SK-N-SH treated with all-trans-retinoic acid at 6 μM for 48 hours (cell line): ENCODE measurements around the gene TPK1.

Experiments used
- ATAC-seq: fragments of 200-7000 bp; cut with Tn5 transposase; 3 replicates; pipeline ENCODE4 v1.9.1; 2020; ENCODE audit warnings: mild to moderate bottlenecking, moderate library complexity
- ARNTL ChIP-seq: fragments of 450-650 bp; formaldehyde crosslinking; IDR thresholded peaks from 2 replicates; pipeline ENCODE4 v1.5.0; 2020; ENCODE audit warnings: low read depth, mild to moderate bottlenecking, moderate library complexity, borderline replicate concordance
- BACH2 ChIP-seq: fragments of 250-450 bp; sonication (Bioruptor Pico); IDR thresholded peaks from 2 replicates; pipeline ENCODE4 v1.9.0; 2021; ENCODE audit warnings: mild to moderate bottlenecking, borderline replicate concordance
- CSDC2 ChIP-seq: fragments of 250-450 bp; sonication (Bioruptor Pico); IDR thresholded peaks from 2 replicates; pipeline ENCODE4 v1.5.0; 2020; ENCODE audit warnings: mild to moderate bottlenecking, moderate library complexity
- ESRRG ChIP-seq: fragments of 250-450 bp; sonication (Bioruptor Pico); IDR thresholded peaks from 2 replicates; pipeline ENCODE4 v1.6.1; 2021; ENCODE audit warnings: mild to moderate bottlenecking
- GLIS3 ChIP-seq: fragments of 250-450 bp; sonication (Bioruptor Pico); IDR thresholded peaks from 2 replicates; pipeline ENCODE4 v1.5.0; 2020; ENCODE audit warnings: mild to moderate bottlenecking, moderate library complexity
- ISL1 ChIP-seq: fragments of 250-450 bp; sonication (Bioruptor Pico); IDR thresholded peaks from 2 replicates; pipeline ENCODE4 v2.1.2; 2022; ENCODE audit warnings: mild to moderate bottlenecking, moderate library complexity
- OSR1 ChIP-seq: fragments of 250-450 bp; sonication (Bioruptor Pico); IDR thresholded peaks from 2 replicates; pipeline ENCODE4 v1.8.0; 2022; ENCODE audit warnings: moderate library complexity, mild to moderate bottlenecking, inconsistent platforms
- PPARA ChIP-seq: fragments of 250-450 bp; sonication (Bioruptor Pico); IDR thresholded peaks from 2 replicates; pipeline ENCODE4 v1.5.0; 2020; ENCODE audit warnings: mild to moderate bottlenecking, borderline replicate concordance
- RARB ChIP-seq: fragments of 250-450 bp; sonication (Bioruptor Pico); IDR thresholded peaks from 2 replicates; pipeline ENCODE4 v1.8.0; 2021; ENCODE audit warnings: mild to moderate bottlenecking, moderate library complexity
- SNAI2 ChIP-seq: fragments of 250-450 bp; sonication (Bioruptor Pico); IDR thresholded peaks from 2 replicates; pipeline ENCODE4 v1.5.0; 2020; ENCODE audit warnings: mild to moderate bottlenecking, moderate library complexity
- TCF4 ChIP-seq: fragments of 250-450 bp; sonication (Bioruptor Pico); IDR thresholded peaks from 2 replicates; pipeline ENCODE4 v1.8.0; 2021; ENCODE audit warnings: mild to moderate bottlenecking, moderate library complexity, borderline replicate concordance
- TOX ChIP-seq: fragments of 250-450 bp; sonication (Bioruptor Pico); IDR thresholded peaks from 2 replicates; pipeline ENCODE4 v1.8.0; 2021; ENCODE audit warnings: mild to moderate bottlenecking, moderate library complexity, borderline replicate concordance
- ZC3H10 ChIP-seq: fragments of 250-450 bp; sonication (Bioruptor Pico); IDR thresholded peaks from 2 replicates; pipeline ENCODE4 v1.5.1; 2021; ENCODE audit warnings: mild to moderate bottlenecking, moderate library complexity
- ZFP3 ChIP-seq: fragments of 250-450 bp; sonication (Bioruptor Pico); IDR thresholded peaks from 2 replicates; pipeline ENCODE4 v1.5.0; 2020; ENCODE audit warnings: mild to moderate bottlenecking, moderate library complexity
- ZFP30 ChIP-seq: fragments of 450-650 bp; formaldehyde crosslinking; IDR thresholded peaks from 2 replicates; pipeline ENCODE4 v1.5.0; 2022; ENCODE audit warnings: mild to moderate bottlenecking, moderate library complexity
- ZNF565 ChIP-seq: fragments of 450-650 bp; formaldehyde crosslinking; conservative IDR thresholded peaks from 2 replicates; pipeline ENCODE4 v1.5.0; 2020; ENCODE audit warnings: low read depth, mild to moderate bottlenecking, moderate library complexity
- ZNF70 ChIP-seq: fragments of 450-650 bp; formaldehyde crosslinking; IDR thresholded peaks from 2 replicates; pipeline ENCODE4 v1.5.0; 2020; ENCODE audit warnings: mild to moderate bottlenecking, moderate library complexity
- ZNF8 ChIP-seq: fragments of 450-650 bp; formaldehyde crosslinking; IDR thresholded peaks from 2 replicates; pipeline ENCODE4 v1.5.0; 2020; ENCODE audit warnings: mild to moderate bottlenecking, moderate library complexity
- TF ChIP-seq, protein P1 (sequence below): fragments of 250-450 bp; sonication (Bioruptor Pico); IDR thresholded peaks from 2 replicates; pipeline ENCODE4 v1.8.0; 2021; ENCODE audit warnings: low read depth, mild to moderate bottlenecking, moderate library complexity, borderline replicate concordance
- TF ChIP-seq, protein P2 (sequence below): fragments of 250-450 bp; sonication (Bioruptor Pico); IDR thresholded peaks from 2 replicates; pipeline ENCODE4 v1.5.1; 2021; ENCODE audit warnings: mild to moderate bottlenecking, moderate library complexity
- TF ChIP-seq, protein P3 (sequence below): fragments of 250-450 bp; sonication (Bioruptor Pico); IDR thresholded peaks from 2 replicates; pipeline ENCODE4 v1.5.1; 2020; ENCODE audit warnings: low read depth, mild to moderate bottlenecking, moderate library complexity
- TF ChIP-seq, protein P4 (sequence below): fragments of 250-450 bp; sonication (Bioruptor Pico); IDR thresholded peaks from 2 replicates; pipeline ENCODE4 v1.5.0; 2020; ENCODE audit warnings: mild to moderate bottlenecking, moderate library complexity
- TF ChIP-seq, protein P5 (sequence below): fragments of 250-450 bp; sonication (Bioruptor Pico); IDR thresholded peaks from 2 replicates; pipeline ENCODE4 v1.8.0; 2020; ENCODE audit warnings: mild to moderate bottlenecking, moderate library complexity, borderline replicate concordance

The TPK1 gene

DNA sequence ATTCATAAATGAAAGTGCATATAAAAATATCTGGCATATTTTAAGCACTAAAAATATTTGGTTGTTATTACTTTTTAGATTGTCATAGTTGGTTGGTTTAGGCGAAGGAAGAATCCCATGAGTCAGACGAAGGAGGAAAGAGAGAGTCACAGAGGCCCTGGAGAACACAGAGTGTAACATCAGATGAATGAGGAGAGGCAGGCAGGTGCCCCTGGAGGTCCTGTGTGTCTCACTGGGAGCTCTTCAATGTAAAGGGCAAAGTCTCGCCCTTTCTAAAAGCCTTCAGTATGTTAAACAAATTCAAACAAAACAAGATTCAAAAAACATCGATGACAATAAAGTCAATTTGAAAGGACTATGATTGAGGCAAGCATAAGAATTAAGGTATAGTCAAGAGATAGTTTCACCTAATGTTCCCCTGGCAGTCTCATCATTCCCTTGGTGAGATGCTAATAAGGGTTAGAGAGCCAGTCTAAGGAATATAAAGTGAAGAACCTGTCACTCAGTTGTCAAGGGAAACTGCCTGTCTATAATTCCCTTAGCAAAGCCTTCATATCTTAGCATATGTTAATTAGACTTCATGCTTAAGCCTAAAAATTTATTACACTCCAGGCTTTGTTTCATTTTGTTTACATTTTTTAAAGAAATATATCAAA lies 194.3 kb downstream of the TPK1 start:
- TF ChIP-seq GLIS3 (CRISPR knock-in tag) (no peak), ZC3H10 (CRISPR knock-in tag) (no peak)
- no peak for ATAC-seq

DNA sequence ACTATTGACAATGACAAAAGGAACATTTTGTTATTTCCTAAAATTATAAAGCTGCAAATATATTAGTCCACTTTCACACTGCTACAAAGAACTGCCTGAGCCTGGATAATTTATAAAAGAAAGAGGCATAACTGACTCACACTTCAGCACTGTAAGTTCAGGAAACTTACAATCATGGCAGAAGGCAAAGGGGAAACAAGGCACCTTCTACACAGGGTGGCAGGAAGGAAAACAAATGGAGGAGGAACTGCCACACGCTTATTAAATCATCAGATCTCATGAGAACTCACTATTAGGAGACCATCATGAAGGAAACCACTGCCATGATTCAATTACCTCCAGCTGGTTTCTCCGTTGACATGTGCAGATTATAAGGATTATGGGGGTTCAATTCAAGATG lies 203.1 kb downstream of the TPK1 start:
- TF ChIP-seq, protein P1, sequence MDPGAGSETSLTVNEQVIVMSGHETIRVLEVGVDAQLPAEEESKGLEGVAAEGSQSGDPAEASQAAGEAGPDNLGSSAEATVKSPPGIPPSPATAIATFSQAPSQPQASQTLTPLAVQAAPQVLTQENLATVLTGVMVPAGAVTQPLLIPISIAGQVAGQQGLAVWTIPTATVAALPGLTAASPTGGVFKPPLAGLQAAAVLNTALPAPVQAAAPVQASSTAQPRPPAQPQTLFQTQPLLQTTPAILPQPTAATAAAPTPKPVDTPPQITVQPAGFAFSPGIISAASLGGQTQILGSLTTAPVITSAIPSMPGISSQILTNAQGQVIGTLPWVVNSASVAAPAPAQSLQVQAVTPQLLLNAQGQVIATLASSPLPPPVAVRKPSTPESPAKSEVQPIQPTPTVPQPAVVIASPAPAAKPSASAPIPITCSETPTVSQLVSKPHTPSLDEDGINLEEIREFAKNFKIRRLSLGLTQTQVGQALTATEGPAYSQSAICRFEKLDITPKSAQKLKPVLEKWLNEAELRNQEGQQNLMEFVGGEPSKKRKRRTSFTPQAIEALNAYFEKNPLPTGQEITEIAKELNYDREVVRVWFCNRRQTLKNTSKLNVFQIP (CRISPR knock-in tag), result no peak
- TF ChIP-seq ZNF8 (CRISPR knock-in tag), result no peak
- no peak for TF ChIP-seq CSDC2 (CRISPR knock-in tag)
- TF ChIP-seq, protein P2, sequence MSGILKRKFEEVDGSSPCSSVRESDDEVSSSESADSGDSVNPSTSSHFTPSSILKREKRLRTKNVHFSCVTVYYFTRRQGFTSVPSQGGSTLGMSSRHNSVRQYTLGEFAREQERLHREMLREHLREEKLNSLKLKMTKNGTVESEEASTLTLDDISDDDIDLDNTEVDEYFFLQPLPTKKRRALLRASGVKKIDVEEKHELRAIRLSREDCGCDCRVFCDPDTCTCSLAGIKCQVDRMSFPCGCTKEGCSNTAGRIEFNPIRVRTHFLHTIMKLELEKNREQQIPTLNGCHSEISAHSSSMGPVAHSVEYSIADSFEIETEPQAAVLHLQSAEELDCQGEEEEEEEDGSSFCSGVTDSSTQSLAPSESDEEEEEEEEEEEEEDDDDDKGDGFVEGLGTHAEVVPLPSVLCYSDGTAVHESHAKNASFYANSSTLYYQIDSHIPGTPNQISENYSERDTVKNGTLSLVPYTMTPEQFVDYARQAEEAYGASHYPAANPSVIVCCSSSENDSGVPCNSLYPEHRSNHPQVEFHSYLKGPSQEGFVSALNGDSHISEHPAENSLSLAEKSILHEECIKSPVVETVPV (CRISPR knock-in tag), result no peak
- TF ChIP-seq GLIS3 (CRISPR knock-in tag), result no peak
- TF ChIP-seq ZFP30, result no peak
- TF ChIP-seq, protein P3, sequence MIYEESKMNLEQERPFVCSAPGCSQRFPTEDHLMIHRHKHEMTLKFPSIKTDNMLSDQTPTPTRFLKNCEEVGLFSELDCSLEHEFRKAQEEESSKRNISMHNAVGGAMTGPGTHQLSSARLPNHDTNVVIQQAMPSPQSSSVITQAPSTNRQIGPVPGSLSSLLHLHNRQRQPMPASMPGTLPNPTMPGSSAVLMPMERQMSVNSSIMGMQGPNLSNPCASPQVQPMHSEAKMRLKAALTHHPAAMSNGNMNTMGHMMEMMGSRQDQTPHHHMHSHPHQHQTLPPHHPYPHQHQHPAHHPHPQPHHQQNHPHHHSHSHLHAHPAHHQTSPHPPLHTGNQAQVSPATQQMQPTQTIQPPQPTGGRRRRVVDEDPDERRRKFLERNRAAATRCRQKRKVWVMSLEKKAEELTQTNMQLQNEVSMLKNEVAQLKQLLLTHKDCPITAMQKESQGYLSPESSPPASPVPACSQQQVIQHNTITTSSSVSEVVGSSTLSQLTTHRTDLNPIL (CRISPR knock-in tag), result no peak
- TF ChIP-seq BACH2 (CRISPR knock-in tag), result no peak
- no peak for TF ChIP-seq TCF4 (CRISPR knock-in tag)
- TF ChIP-seq, protein P4, sequence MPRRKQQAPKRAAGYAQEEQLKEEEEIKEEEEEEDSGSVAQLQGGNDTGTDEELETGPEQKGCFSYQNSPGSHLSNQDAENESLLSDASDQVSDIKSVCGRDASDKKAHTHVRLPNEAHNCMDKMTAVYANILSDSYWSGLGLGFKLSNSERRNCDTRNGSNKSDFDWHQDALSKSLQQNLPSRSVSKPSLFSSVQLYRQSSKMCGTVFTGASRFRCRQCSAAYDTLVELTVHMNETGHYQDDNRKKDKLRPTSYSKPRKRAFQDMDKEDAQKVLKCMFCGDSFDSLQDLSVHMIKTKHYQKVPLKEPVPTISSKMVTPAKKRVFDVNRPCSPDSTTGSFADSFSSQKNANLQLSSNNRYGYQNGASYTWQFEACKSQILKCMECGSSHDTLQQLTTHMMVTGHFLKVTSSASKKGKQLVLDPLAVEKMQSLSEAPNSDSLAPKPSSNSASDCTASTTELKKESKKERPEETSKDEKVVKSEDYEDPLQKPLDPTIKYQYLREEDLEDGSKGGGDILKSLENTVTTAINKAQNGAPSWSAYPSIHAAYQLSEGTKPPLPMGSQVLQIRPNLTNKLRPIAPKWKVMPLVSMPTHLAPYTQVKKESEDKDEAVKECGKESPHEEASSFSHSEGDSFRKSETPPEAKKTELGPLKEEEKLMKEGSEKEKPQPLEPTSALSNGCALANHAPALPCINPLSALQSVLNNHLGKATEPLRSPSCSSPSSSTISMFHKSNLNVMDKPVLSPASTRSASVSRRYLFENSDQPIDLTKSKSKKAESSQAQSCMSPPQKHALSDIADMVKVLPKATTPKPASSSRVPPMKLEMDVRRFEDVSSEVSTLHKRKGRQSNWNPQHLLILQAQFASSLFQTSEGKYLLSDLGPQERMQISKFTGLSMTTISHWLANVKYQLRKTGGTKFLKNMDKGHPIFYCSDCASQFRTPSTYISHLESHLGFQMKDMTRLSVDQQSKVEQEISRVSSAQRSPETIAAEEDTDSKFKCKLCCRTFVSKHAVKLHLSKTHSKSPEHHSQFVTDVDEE (CRISPR knock-in tag), result no peak
- TF ChIP-seq RARB, result no peak
- TF ChIP-seq SNAI2 (CRISPR knock-in tag), result no peak
- no peak for TF ChIP-seq PPARA (CRISPR knock-in tag)
- no peak for TF ChIP-seq ZNF70 (CRISPR knock-in tag)
- TF ChIP-seq OSR1, result no peak
- TF ChIP-seq ISL1 (CRISPR knock-in tag), result no peak
- TF ChIP-seq, protein P5, sequence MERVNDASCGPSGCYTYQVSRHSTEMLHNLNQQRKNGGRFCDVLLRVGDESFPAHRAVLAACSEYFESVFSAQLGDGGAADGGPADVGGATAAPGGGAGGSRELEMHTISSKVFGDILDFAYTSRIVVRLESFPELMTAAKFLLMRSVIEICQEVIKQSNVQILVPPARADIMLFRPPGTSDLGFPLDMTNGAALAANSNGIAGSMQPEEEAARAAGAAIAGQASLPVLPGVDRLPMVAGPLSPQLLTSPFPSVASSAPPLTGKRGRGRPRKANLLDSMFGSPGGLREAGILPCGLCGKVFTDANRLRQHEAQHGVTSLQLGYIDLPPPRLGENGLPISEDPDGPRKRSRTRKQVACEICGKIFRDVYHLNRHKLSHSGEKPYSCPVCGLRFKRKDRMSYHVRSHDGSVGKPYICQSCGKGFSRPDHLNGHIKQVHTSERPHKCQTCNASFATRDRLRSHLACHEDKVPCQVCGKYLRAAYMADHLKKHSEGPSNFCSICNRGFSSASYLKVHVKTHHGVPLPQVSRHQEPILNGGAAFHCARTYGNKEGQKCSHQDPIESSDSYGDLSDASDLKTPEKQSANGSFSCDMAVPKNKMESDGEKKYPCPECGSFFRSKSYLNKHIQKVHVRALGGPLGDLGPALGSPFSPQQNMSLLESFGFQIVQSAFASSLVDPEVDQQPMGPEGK (CRISPR knock-in tag), result no peak
- no peak for TF ChIP-seq ZC3H10 (CRISPR knock-in tag)
- TF ChIP-seq ESRRG (CRISPR knock-in tag), result no peak
- no peak for TF ChIP-seq ZNF565 (CRISPR knock-in tag)

DNA sequence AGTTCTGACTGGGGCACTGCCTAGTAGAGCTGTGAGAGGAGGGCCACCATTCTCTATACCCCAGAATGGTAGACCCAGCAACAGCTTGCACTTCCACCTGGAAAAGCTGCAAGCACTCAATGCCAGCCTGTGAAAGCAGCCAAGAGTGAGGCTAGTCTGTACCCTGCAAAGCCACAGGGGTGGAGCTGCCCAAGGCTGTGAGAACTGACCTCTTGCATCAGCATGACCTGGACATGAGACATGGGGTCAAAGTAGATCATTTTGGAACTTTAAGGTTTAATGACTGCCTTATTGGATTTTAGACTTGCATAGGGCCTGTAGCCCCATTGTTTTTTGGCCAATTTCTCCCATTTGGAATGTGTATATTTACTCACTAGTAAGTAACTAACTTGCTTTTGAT lies 206.3 kb downstream of the TPK1 start:
- ATAC-seq, result no peak
- TF ChIP-seq, protein P2 (CRISPR knock-in tag), result no peak
- TF ChIP-seq CSDC2 (CRISPR knock-in tag) (no peak), SNAI2 (CRISPR knock-in tag) (no peak), TOX (CRISPR knock-in tag) (no peak), ZFP3 (CRISPR knock-in tag) (no peak), PPARA (CRISPR knock-in tag) (no peak), ZNF8 (CRISPR knock-in tag) (no peak), ZFP30 (no peak), ARNTL (CRISPR knock-in tag) (no peak), ISL1 (CRISPR knock-in tag) (no peak)
- TF ChIP-seq, protein P5 (CRISPR knock-in tag), result no peak
- TF ChIP-seq, protein P3 (CRISPR knock-in tag), result no peak

More for the DNA sequence above, 203.1 kb downstream of the TPK1 start:
- ATAC-seq, result no peak
